Immature natural killer cell (primary cell): ENCODE data around the gene PTPRG. TPM values are rescaled to one million over a fixed set of nuclear protein-coding genes. Genes with fewer than 3 reads are reported as not detected.

Experiments
- DNase-seq, 3 donors: peaks; one replicate each; pipeline ENCODE4 v3.0.0; 2022; ENCODE audit warnings: mixed read lengths in 1 of 3
- H3K27ac Mint-ChIP-seq, 6 donors: one replicate each; pipeline ENCODE4 v1.8.0; 2020; ENCODE audit warnings: mixed read lengths in 6 of 6, mild to moderate bottlenecking in 5 of 6, inconsistent platforms in 4 of 6, moderate library complexity in 3 of 6
- H3K27me3 Mint-ChIP-seq, 3 donors: one replicate each; pipeline ENCODE4 v1.8.0; 2020 to 2021; ENCODE audit warnings: low read depth in 3 of 3, mild to moderate bottlenecking in 3 of 3, mixed read lengths in 3 of 3, moderate library complexity in 3 of 3, inconsistent platforms in 1 of 3
- H3K36me3 Mint-ChIP-seq, 3 donors: one replicate each; pipeline ENCODE4 v1.8.0; 2020; ENCODE audit warnings: mixed read lengths in 3 of 3, inconsistent platforms in 2 of 3, mild to moderate bottlenecking in 2 of 3
- H3K4me1 Mint-ChIP-seq, 2 donors: one replicate each; pipeline ENCODE4 v1.8.0; 2020; ENCODE audit warnings: inconsistent platforms in 2 of 2, mild to moderate bottlenecking in 2 of 2, mixed read lengths in 2 of 2, moderate library complexity in 1 of 2
- H3K4me3 Mint-ChIP-seq, 5 donors: one replicate each; pipeline ENCODE4 v1.8.0; 2020; ENCODE audit warnings: mild to moderate bottlenecking in 5 of 5, mixed read lengths in 5 of 5, inconsistent platforms in 3 of 5, moderate library complexity in 3 of 5
- H3K9me3 Mint-ChIP-seq, 6 donors: one replicate each; pipeline ENCODE4 v1.8.0; 2020; ENCODE audit warnings: mild to moderate bottlenecking in 6 of 6, mixed read lengths in 6 of 6, inconsistent platforms in 4 of 6, moderate library complexity in 3 of 6
- polyA plus RNA-seq, 3 donors: library from polyadenylated mRNA; unstranded; fragments of 300-500 nt; fragmentation: Illumina TruSeq; gene quantifications; one replicate each; pipeline ENCODE4 v1.2.3, GENCODE V29; 2021

The PTPRG gene
- polyA plus RNA-seq, 3 donors from 2014 or later = 0.13 TPM; not detected in 2

- no peak for DNase-seq
- no peaks in the 10 kb centered on the region for H3K36me3 Mint-ChIP-seq
- peaks cover 0 to 5% (median 0%) of the 10 kb centered on the region in 6 donors for H3K9me3 Mint-ChIP-seq
- no peak overlapping the region for H3K27ac Mint-ChIP-seq
- H3K4me1 Mint-ChIP-seq = no peaks in the 10 kb centered on the region
- peaks cover 0 to 6% (median 3%) of the 10 kb centered on the region in 3 donors for H3K27me3 Mint-ChIP-seq
- H3K4me3 Mint-ChIP-seq = no peak overlapping the region
Measured at GRCh38 chr3:61884794-61885193, 323.4 kb downstream of the PTPRG start.

GRCh38 chr3:61885414-61885813, 324.0 kb downstream of the PTPRG start:
- Mint-ChIP-seq H3K4me3 (no peak overlapping the region), H3K27ac (no peak overlapping the region), H3K4me1 (no peaks in the 10 kb centered on the region), H3K9me3 (peaks cover 0 to 5% (median 0%) of the 10 kb centered on the region in 6 donors), H3K27me3 (peaks cover 0 to 6% (median 3%) of the 10 kb centered on the region in 3 donors), H3K36me3 (no peaks in the 10 kb centered on the region)
- no peak for DNase-seq

- Mint-ChIP-seq H3K9me3 (peaks cover 0 to 5% (median 1%) of the 10 kb centered on the region in 6 donors), H3K27me3 (peaks cover 0 to 6% (median 3%) of the 10 kb centered on the region in 3 donors), H3K27ac (no peak overlapping the region), H3K4me3 (no peak overlapping the region), H3K36me3 (no peaks in the 10 kb centered on the region), H3K4me1 (no peaks in the 10 kb centered on the region)
- no peak for DNase-seq
Measured at GRCh38 chr3:61887206-61887605, 325.8 kb downstream of the PTPRG start.

- H3K36me3 Mint-ChIP-seq = no peaks in the 10 kb centered on the region
- H3K4me1 Mint-ChIP-seq = peaks cover 0 to 2% of the 10 kb centered on the region in 2 donors
- H3K4me3 Mint-ChIP-seq = no peak overlapping the region
- H3K27me3 Mint-ChIP-seq = peaks cover 0 to 6% (median 0%) of the 10 kb centered on the region in 3 donors
- no peak for DNase-seq
- no peak overlapping the region for H3K27ac Mint-ChIP-seq
- peaks cover 0 to 3% (median 0%) of the 10 kb centered on the region in 6 donors for H3K9me3 Mint-ChIP-seq
Measured at GRCh38 chr3:61889259-61889658, 327.9 kb downstream of the PTPRG start.

GRCh38 chr3:61890167-61890566, 328.8 kb downstream of the PTPRG start:
- Mint-ChIP-seq H3K27me3 (peaks cover 0 to 6% (median 0%) of the 10 kb centered on the region in 3 donors), H3K27ac (no peak overlapping the region), H3K9me3 (peaks cover 0 to 3% (median 0%) of the 10 kb centered on the region in 6 donors), H3K4me1 (peaks cover 4 to 11% of the 10 kb centered on the region in 2 donors), H3K36me3 (no peaks in the 10 kb centered on the region), H3K4me3 (no peak overlapping the region)
- DNase-seq = no peak

- no peak overlapping the region for H3K27ac Mint-ChIP-seq
- no peak for DNase-seq
- H3K36me3 Mint-ChIP-seq = no peaks in the 10 kb centered on the region
- peaks cover 8 to 16% of the 10 kb centered on the region in 2 donors for H3K4me1 Mint-ChIP-seq
- H3K9me3 Mint-ChIP-seq = peaks cover 0 to 3% (median 0%) of the 10 kb centered on the region in 6 donors
- no peak overlapping the region for H3K4me3 Mint-ChIP-seq
- peaks cover 0 to 6% (median 0%) of the 10 kb centered on the region in 3 donors for H3K27me3 Mint-ChIP-seq
Measured at GRCh38 chr3:61890586-61890985, 329.2 kb downstream of the PTPRG start.

- Mint-ChIP-seq H3K4me1 (peaks cover 8 to 21% of the 10 kb centered on the region in 2 donors), H3K9me3 (peaks cover 0 to 3% (median 1%) of the 10 kb centered on the region in 6 donors), H3K4me3 (no peak overlapping the region), H3K36me3 (no peaks in the 10 kb centered on the region), H3K27ac (no peak overlapping the region), H3K27me3 (peaks cover 0 to 3% (median 2%) of the 10 kb centered on the region in 3 donors)
- DNase-seq = no peak
Measured at GRCh38 chr3:61892891-61893290, 331.5 kb downstream of the PTPRG start.

GRCh38 chr3:61893840-61894566, 332.6 kb downstream of the PTPRG start:
- Mint-ChIP-seq H3K4me1 (peaks cover 8 to 21% of the 10 kb centered on the region in 2 donors), H3K27ac (no peak overlapping the region), H3K9me3 (peaks cover 0 to 3% (median 1%) of the 10 kb centered on the region in 6 donors), H3K36me3 (no peaks in the 10 kb centered on the region), H3K4me3 (no peak overlapping the region), H3K27me3 (peaks cover 0 to 3% (median 2%) of the 10 kb centered on the region in 3 donors)
- no peak for DNase-seq

- H3K4me3 Mint-ChIP-seq = peak overlapping the region in 3 of 5 donors; percentile 15 to 44 (median 25)
- peaks cover 8 to 21% of the 10 kb centered on the region in 2 donors for H3K4me1 Mint-ChIP-seq
- peaks cover 0 to 3% (median under 1%) of the 10 kb centered on the region in 6 donors for H3K9me3 Mint-ChIP-seq
- no peaks in the 10 kb centered on the region for H3K36me3 Mint-ChIP-seq
- peak; percentile 42 to 65 (median 48) for DNase-seq
- H3K27me3 Mint-ChIP-seq = peaks cover 0 to 2% (median 0%) of the 10 kb centered on the region in 3 donors
- H3K27ac Mint-ChIP-seq = peak overlapping the region in 5 of 6 donors; percentile 5 to 82 (median 31)
Measured at GRCh38 chr3:61894988-61895935, 333.9 kb downstream of the PTPRG start.

GRCh38 chr3:61896251-61896650, 334.9 kb downstream of the PTPRG start:
- H3K27me3 Mint-ChIP-seq = peaks cover 0 to 2% (median 0%) of the 10 kb centered on the region in 3 donors
- H3K27ac Mint-ChIP-seq = no peak overlapping the region
- no peak overlapping the region for H3K4me3 Mint-ChIP-seq
- H3K9me3 Mint-ChIP-seq = peaks cover 0 to 3% (median under 1%) of the 10 kb centered on the region in 6 donors
- DNase-seq = no peak
- H3K4me1 Mint-ChIP-seq = peaks cover 8 to 21% of the 10 kb centered on the region in 2 donors
- H3K36me3 Mint-ChIP-seq = no peaks in the 10 kb centered on the region

- no peaks in the 10 kb centered on the region for H3K36me3 Mint-ChIP-seq
- H3K27me3 Mint-ChIP-seq = peaks cover 0 to 2% (median 0%) of the 10 kb centered on the region in 3 donors
- H3K9me3 Mint-ChIP-seq = peaks cover 0 to 4% (median 0%) of the 10 kb centered on the region in 6 donors
- no peak for DNase-seq
- H3K4me3 Mint-ChIP-seq = no peak overlapping the region
- H3K4me1 Mint-ChIP-seq = peaks cover 8 to 21% of the 10 kb centered on the region in 2 donors
- H3K27ac Mint-ChIP-seq = no peak overlapping the region
Measured at GRCh38 chr3:61897848-61898247, 336.5 kb downstream of the PTPRG start.

GRCh38 chr3:61899700-61900462, 338.5 kb downstream of the PTPRG start:
- Mint-ChIP-seq H3K27ac (no peak overlapping the region), H3K4me1 (peaks cover 6 to 12% of the 10 kb centered on the region in 2 donors), H3K9me3 (peaks cover 0 to 5% (median 0%) of the 10 kb centered on the region in 6 donors), H3K4me3 (no peak overlapping the region), H3K36me3 (no peaks in the 10 kb centered on the region), H3K27me3 (peaks cover 0 to 2% (median 0%) of the 10 kb centered on the region in 3 donors)
- no peak for DNase-seq

GRCh38 chr3:61901496-61901895, 340.1 kb downstream of the PTPRG start:
- H3K4me1 Mint-ChIP-seq = no peaks in the 10 kb centered on the region
- H3K36me3 Mint-ChIP-seq = no peaks in the 10 kb centered on the region
- no peak overlapping the region for H3K27ac Mint-ChIP-seq
- no peak overlapping the region for H3K4me3 Mint-ChIP-seq
- H3K9me3 Mint-ChIP-seq = peaks cover 0 to 1% (median 0%) of the 10 kb centered on the region in 6 donors
- no peaks in the 10 kb centered on the region for H3K27me3 Mint-ChIP-seq
- DNase-seq = no peak
